Mesenteric fat pad (tissue), 1 donor: ENCODE results near the gene FCN1. TPM values are rescaled to one million over a fixed set of nuclear protein-coding genes. Genes with fewer than 3 reads are reported as not detected.
"Not testable (repeated sequence)": the region's sequence is repeated elsewhere in the genome, so short reads cannot be mapped to it uniquely, and the experiment has no call there.

Source experiments
- DNase-seq: peaks from one replicate; pipeline ENCODE4 v3.0.0-alpha.2; 2020; ENCODE audit warnings: low spot score
- long read RNA-seq: library from polyadenylated mRNA; unstranded; transcript quantifications from one replicate; pipeline ENCODE4 v2.0.0, GENCODE V29; 2020
- total RNA-seq: library from RNA; stranded (reverse); fragmentation: NEBNext Ultra II Directional; extraction: Animal tissue kit (Norgen Biotek cat#: 25700); gene quantifications from one replicate; pipeline ENCODE4 v1.2.1, GENCODE V29; 2021
- donor health status: DM: yes; HTN: yes; CAD: no.

The FCN1 gene
- 27.9 TPM for total RNA-seq
- long read RNA-seq, transcript FCN1-201 (9 exons, 1,286 nt) = major isoform, 58 of 81 reads
- long read RNA-seq, partial matches to known transcripts = 13 of 81 reads
- long read RNA-seq, other reads (novel, unspliced or antisense) = 10 of 81 reads

DNA sequence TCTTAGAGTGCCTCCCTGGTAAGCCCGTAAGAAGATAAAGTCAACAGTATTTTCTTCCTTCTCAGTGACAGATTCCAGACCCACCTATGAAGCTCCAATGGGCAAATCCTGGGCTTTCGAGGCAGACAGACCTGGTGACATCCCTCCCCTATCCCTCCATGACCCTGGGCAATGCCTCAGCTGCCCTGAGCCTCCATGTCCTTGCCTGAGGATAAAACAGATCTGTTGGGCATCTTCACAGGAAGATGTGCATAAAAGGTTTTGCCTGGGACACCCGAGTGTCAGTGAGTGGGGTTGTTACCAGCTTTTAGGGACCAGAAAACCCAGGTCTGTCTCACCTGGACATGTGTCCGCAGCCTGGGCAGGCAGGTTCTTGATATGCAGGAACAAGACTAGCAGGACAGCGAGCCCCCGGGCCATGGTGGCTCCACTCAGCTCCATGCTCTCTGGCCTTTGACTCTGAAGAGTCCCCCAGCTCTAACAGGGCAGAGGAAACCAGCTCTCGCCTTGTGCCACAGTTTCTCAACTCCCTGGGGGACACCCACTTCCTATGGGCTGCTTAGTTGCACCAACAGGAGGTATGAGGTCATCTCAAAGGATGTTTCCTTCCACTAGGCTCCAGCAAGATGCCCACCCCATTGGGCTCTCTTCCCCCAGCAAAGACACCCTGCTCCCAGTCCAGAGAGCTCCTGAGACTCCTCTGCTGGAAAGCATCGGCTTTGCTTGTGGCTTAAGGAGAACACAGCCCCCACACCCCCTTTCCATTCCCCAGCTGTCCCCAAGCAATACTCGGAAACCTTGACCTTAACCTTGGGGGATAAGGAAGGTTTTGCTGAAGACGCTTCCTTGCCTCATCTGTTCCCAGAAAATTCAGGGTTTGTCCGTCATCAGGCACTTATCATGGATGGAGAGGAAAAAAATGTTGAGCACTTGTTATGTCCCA is at the start of gene FCN1:
Gene FCN1 (minus strand): TSS at position 482 of the 943 bp plus-strand sequence. CDS start 41 bp downstream, at position 441.
- peak; percentile 73 for DNase-seq

- DNase-seq = peak; percentile 60
Measured at GRCh38 chr9:134966697-134967546, 49.2 kb upstream of the FCN1 start.

- peak; percentile 24 for DNase-seq
Measured at GRCh38 chr9:134966270-134966669, 48.6 kb upstream of the FCN1 start.

GRCh38 chr9:134965851-134966250 is 48.1 kb upstream of the FCN1 start:
- DNase-seq = peak; percentile 84

- peak; percentile 53 for DNase-seq
Measured at GRCh38 chr9:134965411-134965810, 47.7 kb upstream of the FCN1 start.

- peak; percentile 75 for DNase-seq
Measured at GRCh38 chr9:134964271-134965055, 46.8 kb upstream of the FCN1 start.

GRCh38 chr9:134963546-134963945 is 45.8 kb upstream of the FCN1 start:
- DNase-seq = no peak

DNA sequence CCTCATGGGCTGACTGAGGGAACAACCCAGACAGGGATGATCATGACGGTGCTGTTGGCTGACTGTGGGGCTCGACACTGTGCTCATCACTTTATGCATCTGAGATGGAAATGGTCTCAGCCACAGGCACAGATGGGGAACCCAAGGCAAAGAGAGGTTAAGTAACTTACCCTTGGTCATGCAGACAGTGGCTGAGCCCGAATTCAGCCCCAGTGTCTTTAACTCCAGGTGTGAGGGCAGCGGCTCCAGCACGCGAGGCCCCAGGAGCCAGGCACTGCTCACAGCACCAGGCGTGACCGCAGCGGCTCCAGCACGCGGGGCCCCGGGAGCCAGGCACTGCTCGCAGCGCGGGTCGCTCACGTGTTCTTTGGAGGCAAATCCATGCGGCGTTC is 45.3 kb upstream of the FCN1 start:
- peak; percentile 76 for DNase-seq

- DNase-seq = peak; percentile 57
Measured at GRCh38 chr9:134962065-134962972, 44.6 kb upstream of the FCN1 start.

- DNase-seq = peak; percentile 83
Measured at GRCh38 chr9:134961331-134962064, 43.8 kb upstream of the FCN1 start.

GRCh38 chr9:134960701-134961181 is 43.0 kb upstream of the FCN1 start:
- peak; percentile 85 for DNase-seq

DNA sequence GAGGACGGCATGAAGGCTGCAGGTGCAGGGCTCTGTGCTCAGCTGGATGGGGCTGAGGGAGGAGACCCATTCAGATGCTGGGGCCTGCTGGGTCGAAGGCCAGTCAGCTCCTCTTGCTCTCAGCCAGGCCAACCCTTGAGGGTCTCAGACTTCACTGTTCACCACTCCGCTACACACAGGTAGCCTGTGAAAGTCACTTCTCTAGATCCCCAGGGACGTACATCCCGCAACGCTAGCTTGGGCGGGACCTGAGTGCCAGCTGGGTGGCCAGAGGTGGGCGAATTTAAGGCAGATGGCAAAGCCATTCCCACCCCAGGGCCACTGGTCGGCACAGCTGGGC is 42.2 kb upstream of the FCN1 start:
- peak; percentile 69 for DNase-seq

GRCh38 chr9:134959126-134959970 is 41.6 kb upstream of the FCN1 start:
- DNase-seq = peak; percentile 76

DNA sequence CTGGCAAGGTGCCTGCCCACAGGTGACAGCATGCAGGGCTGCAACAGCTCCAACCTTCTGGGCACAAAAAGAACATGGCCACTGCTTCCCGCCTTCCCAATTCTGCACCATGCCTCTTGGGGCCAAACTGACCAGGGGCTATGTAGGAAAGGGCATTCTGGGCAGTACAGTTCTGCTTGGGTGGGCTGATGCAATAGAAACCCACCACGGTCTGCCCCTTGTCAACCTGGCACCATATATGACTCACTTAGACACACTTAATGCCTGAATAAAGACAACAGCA is 40.2 kb upstream of the FCN1 start:
- DNase-seq = no peak

DNA sequence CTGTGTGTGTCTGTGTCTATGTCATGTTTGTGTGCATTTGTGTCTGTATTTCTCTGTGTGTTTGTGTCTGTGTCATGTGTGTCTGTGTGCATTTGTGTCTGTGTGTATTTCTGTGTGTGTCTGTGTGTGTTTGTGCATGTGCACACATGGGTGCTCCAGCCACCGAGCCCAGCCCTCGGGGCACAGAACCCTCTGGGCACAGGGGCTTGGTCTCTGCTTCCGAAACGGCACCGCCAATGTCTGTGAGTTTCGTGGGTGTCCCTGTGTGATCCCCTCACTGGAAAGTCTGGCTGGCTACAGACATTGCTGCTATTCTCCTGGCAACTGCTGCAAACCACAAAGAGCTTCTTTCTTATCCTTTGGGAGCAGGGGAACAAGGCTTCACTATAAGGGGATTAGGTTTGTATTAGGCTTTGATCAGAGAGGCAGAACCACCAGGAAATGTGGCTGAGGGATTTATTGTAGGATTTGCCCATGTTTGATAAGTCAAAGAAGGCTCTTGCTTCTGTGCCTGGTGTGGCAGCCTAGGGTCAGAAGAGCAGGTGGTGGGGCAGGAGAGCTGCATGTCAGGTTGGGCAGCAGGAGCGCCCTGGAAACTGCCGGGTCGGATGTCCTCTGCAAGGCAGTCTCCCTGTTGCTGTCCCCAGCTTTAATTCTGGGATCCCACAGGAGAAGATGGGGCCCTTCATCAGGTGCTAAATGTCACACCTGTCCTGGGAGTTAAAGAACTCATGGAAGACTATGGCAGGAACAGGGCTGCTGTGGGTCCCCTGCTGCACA is 39.6 kb upstream of the FCN1 start:
- DNase-seq = peak; percentile 76

DNA sequence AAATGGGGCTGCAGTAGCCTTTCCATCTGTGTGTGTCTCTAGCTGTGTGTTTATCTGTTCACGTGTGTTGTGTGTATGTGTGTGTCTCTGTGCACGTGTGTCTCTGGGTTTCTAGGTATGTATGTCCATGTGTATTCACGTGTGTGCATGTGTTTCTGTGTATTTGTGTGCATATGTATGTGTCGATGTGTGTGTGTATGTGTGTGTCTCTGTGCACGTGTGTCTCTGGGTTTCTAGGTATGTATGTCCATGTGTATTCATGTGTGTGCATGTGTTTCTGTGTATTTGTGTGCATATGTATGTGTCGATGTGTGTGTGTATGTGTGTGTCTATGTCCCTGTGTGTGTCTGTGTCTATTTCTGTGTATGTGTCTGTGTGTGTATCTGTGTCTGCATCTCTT is 38.7 kb upstream of the FCN1 start:
- DNase-seq = not testable (repeated sequence)

GRCh38 chr9:134955801-134956200 is 38.1 kb upstream of the FCN1 start:
- DNase-seq = peak; percentile 60

- peak; percentile 75 for DNase-seq
Measured at GRCh38 chr9:134955156-134955555, 37.4 kb upstream of the FCN1 start.
